ENCODE data around the gene GALNT11. TPM values are rescaled to one million over a fixed set of nuclear protein-coding genes. Genes with fewer than 3 reads are reported as not detected.

GALNT11 gene
- total and polyA plus RNA-seq, 12 donors: 13.2 to 28.4 (median 21.7) TPM

GRCh38 chr7:152132812-152133211, 107.3 kb downstream of the GALNT11 start:
- DNase-seq: no peak
- Histone ChIP-seq H3K9me3 (peaks cover 0 to 5% (median 0%) of the 10 kb centered on the region in 11 donors), H3K4me1 (peaks cover 3 to 32% (median 17%) of the 10 kb centered on the region in 9 donors), H3K36me3 (peaks cover 0 to 97% (median 5%) of the 10 kb centered on the region in 9 donors), H3K27ac (no peak overlapping the region), H3K4me3 (no peak overlapping the region), H3K27me3 (no peaks in the 10 kb centered on the region)
- intact Hi-C loops (cut with DNase I): loop anchor here in 1 of 10 donors (10.0 kb wide), 1 partner anchor 98 kb away; no protein-coding TSS in a partner anchor
- TF ChIP-seq, protein P1, sequence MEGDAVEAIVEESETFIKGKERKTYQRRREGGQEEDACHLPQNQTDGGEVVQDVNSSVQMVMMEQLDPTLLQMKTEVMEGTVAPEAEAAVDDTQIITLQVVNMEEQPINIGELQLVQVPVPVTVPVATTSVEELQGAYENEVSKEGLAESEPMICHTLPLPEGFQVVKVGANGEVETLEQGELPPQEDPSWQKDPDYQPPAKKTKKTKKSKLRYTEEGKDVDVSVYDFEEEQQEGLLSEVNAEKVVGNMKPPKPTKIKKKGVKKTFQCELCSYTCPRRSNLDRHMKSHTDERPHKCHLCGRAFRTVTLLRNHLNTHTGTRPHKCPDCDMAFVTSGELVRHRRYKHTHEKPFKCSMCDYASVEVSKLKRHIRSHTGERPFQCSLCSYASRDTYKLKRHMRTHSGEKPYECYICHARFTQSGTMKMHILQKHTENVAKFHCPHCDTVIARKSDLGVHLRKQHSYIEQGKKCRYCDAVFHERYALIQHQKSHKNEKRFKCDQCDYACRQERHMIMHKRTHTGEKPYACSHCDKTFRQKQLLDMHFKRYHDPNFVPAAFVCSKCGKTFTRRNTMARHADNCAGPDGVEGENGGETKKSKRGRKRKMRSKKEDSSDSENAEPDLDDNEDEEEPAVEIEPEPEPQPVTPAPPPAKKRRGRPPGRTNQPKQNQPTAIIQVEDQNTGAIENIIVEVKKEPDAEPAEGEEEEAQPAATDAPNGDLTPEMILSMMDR (IDR thresholded peaks at IDR 0.05): no peak
- ATAC-seq: peak in 3 of 8 donors; percentile 37 to 49 (median 37)
- 70 to 76% methylated on average over 5 of the region's 5 CpGs for WGBS, 2 donors

- no peak overlapping the region for H3K27ac ChIP-seq
- 92 to 96% methylated on average over 13 of the region's 13 CpGs for WGBS, 2 donors
- peak in 2 of 8 donors; percentile 11 to 23 for ATAC-seq
- H3K36me3 ChIP-seq: peaks cover 0 to 97% (median 14%) of the 10 kb centered on the region in 9 donors
- no peak for DNase-seq
- TF ChIP-seq, protein P1 (IDR thresholded peaks at IDR 0.05): no peak
- no peak overlapping the region for H3K4me3 ChIP-seq
- peaks cover 3 to 32% (median 17%) of the 10 kb centered on the region in 9 donors for H3K4me1 ChIP-seq
- H3K9me3 ChIP-seq: peaks cover 0 to 5% (median 0%) of the 10 kb centered on the region in 11 donors
- intact Hi-C loops (cut with DNase I): loop anchor here in 1 of 10 donors (10.0 kb wide), 1 partner anchor 99 kb away; no protein-coding TSS in a partner anchor
- no peaks in the 10 kb centered on the region for H3K27me3 ChIP-seq
These were observed 108.3 kb downstream of the GALNT11 start for GRCh38 chr7:152133804-152134203.

GRCh38 chr7:152136686-152137085, 111.2 kb downstream of the GALNT11 start:
- Histone ChIP-seq H3K4me1 (peaks cover 3 to 32% (median 17%) of the 10 kb centered on the region in 9 donors), H3K27ac (peak overlapping the region in 8 of 10 donors; percentile 11 to 64 (median 49)), H3K4me3 (no peak overlapping the region), H3K36me3 (peaks cover 0 to 97% (median 19%) of the 10 kb centered on the region in 9 donors), H3K27me3 (no peaks in the 10 kb centered on the region), H3K9me3 (no peaks in the 10 kb centered on the region)
- intact Hi-C loops (cut with DNase I): loop anchor here in 1 of 10 donors (10.0 kb wide), 1 partner anchor 102 kb away; no protein-coding TSS in a partner anchor
- WGBS, 2 donors: 27 to 36% methylated on average over 9 of the region's 9 CpGs
- peak; percentile 46 to 81 (median 70) for ATAC-seq
- no peak for DNase-seq
- TF ChIP-seq, protein P1 (IDR thresholded peaks at IDR 0.05): no peak

- TF ChIP-seq, protein P1 (IDR thresholded peaks at IDR 0.05): no peak
- no peaks in the 10 kb centered on the region for H3K9me3 ChIP-seq
- H3K4me3 ChIP-seq: no peak overlapping the region
- ATAC-seq (no peak), DNase-seq (no peak)
- intact Hi-C loops (cut with DNase I): loop anchor here in 1 of 10 donors (10.0 kb wide), 1 partner anchor 103 kb away; no protein-coding TSS in a partner anchor
- WGBS, 2 donors: 75 to 80% methylated on average over 7 of the region's 7 CpGs
- peaks cover 0 to 97% (median 19%) of the 10 kb centered on the region in 9 donors for H3K36me3 ChIP-seq
- peaks cover 3 to 30% (median 16%) of the 10 kb centered on the region in 9 donors for H3K4me1 ChIP-seq
- H3K27ac ChIP-seq: peak overlapping the region in 2 of 10 donors; percentile 54 to 64
- no peaks in the 10 kb centered on the region for H3K27me3 ChIP-seq
These were observed 112.1 kb downstream of the GALNT11 start for GRCh38 chr7:152137476-152138025.
